NT2/D1 (cell line): ENCODE measurements around the gene LCTL.

ENCODE experiments used
- SUZ12 ChIP-seq: IDR thresholded peaks from 2 replicates; pipeline ENCODE4 v1.6.1; 2011; ENCODE audit not compliant: insufficient read length, insufficient read depth; ENCODE audit errors: extremely low read depth
- YY1 ChIP-seq: IDR thresholded peaks from 2 replicates; pipeline ENCODE4 v1.6.1; 2011; ENCODE audit not compliant: insufficient read length, insufficient read depth
- ZNF274 ChIP-seq: IDR thresholded peaks from 2 replicates; pipeline ENCODE4 v1.6.1; 2011; ENCODE audit warnings: mild to moderate bottlenecking, low read depth, low read length

DNA sequence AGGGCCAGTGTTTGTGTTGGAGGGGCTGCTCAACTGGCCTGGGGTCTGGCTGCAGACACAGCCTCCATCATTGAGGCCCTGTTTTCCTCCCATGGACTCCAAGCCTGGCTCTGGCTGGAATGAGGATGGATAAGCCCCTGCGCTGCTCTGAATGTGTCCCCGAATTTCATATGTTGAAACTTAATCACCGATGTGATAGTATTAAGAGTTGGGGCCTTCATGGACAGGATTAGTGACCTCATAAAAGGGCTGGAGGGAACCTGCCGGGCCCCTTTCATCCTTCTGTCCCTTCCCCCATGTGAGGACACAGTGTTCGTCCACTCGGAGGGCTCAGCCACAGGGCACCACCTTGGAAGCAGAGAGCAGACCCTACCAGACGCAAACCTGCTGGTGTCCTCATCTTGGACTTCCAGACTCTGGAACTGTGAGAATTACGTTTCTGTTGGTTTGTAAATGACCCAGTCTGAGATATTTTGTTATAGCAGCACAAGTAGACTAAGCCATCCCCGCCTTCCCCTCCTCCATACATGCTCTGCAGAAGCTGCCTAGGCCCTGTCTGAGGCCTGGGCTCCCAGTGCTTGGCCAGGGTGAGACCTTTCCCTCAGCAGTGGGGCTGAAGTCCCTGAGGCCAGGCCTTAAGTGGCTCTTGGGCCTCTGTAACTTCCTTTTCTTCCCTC, 3.8 kb upstream of the LCTL start:
- TF ChIP-seq ZNF274 (no peak), YY1 (no peak), SUZ12 (no peak)
